Endothelial cell of umbilical vein (primary cell): ENCODE measurements around the gene NEXMIF. TPM values are rescaled to one million over a fixed set of nuclear protein-coding genes. Genes with fewer than 3 reads are reported as not detected.

Source experiments
- BruUV-seq: library from RNA; stranded (reverse); fragments of 400-500 nt; replicated peaks from 2 replicates; lab custom pipeline; 2021; lab: Mats Ljungman, UMichigan
- CTCF ChIA-PET: fragments of 300-600, 350-600 bp; sonication (Branson Sonifier 250); formaldehyde crosslinking; loops from one replicate; lab custom pipeline; 2021; ENCODE audit warnings: antibody characterized with exemption, inconsistent platforms; lab: Charles Lee
- POLR2A ChIA-PET: fragments of 300-600, 350-600 bp; sonication (Branson Sonifier 250); formaldehyde crosslinking; loops from one replicate; lab custom pipeline; 2021; ENCODE audit warnings: antibody characterized with exemption, inconsistent platforms; lab: Charles Lee
- DNase-seq: peaks from one replicate; pipeline ENCODE4 v3.0.0-alpha.2; 2011; ENCODE audit warnings: low read depth, low spot score
- FAIRE-seq: peaks from 2 replicates; lab custom pipeline; 2011; peaks lifted over from hg19 to GRCh38; lab: Jason Lieb, UNC
- H2AFZ ChIP-seq: 2 replicates; pipeline ENCODE4 v1.6.0; 2012; ENCODE audit warnings: low read depth, low read length, control low read depth, inconsistent platforms
- H3K27ac ChIP-seq: 2 replicates; pipeline ENCODE4 v1.5.1; 2011; ENCODE audit warnings: low read depth, mild to moderate bottlenecking, control low read depth, low read length, moderate library complexity; ENCODE audit not compliant: insufficient read depth
- H3K27me3 ChIP-seq, 2 experiments: 2 replicates each; pipeline versions ENCODE4 v1.6.0 to v1.6.1; 2011; ENCODE audit warnings: low read length in 2 of 2, mixed read lengths in 1 of 2; ENCODE audit not compliant: control insufficient read depth in 2 of 2, insufficient read depth in 2 of 2
- H3K36me3 ChIP-seq, 2 experiments: 2 replicates in 1 of 2; 3 replicates in 1 of 2; pipeline ENCODE4 v1.5.1; 2011; ENCODE audit warnings: low read length in 2 of 2, mild to moderate bottlenecking in 1 of 2, moderate library complexity in 1 of 2; ENCODE audit not compliant: control insufficient read depth in 2 of 2, insufficient read depth in 2 of 2; ENCODE audit errors: extremely low read depth in 1 of 2
- H3K4me1 ChIP-seq: 3 replicates; pipeline ENCODE4 v1.5.1; 2011; ENCODE audit warnings: mild to moderate bottlenecking, low read length; ENCODE audit not compliant: control insufficient read depth, insufficient read depth; ENCODE audit errors: extremely low read depth
- H3K4me2 ChIP-seq: 2 replicates; pipeline ENCODE4 v1.6.1; 2011; ENCODE audit warnings: low read length, control low read depth, mixed read lengths; ENCODE audit not compliant: insufficient read depth
- H3K4me3 ChIP-seq, 3 experiments: fragments of 200-600 bp in 1 of 3; sonication (generic), shearing (Covaris generic) in 1 of 3; replicated peaks in 1 of 3; 2 replicates each; pipeline ENCODE4 v1.5.1; 2011 to 2016; ENCODE audit warnings: control low read depth in 3 of 3, low read length in 3 of 3, mild to moderate bottlenecking in 2 of 3, inconsistent platforms in 1 of 3, low read depth in 1 of 3, moderate library complexity in 1 of 3; ENCODE audit not compliant: insufficient read depth in 1 of 3
- H3K79me2 ChIP-seq: 2 replicates; pipeline ENCODE4 v1.6.0; 2012; ENCODE audit warnings: low read length, inconsistent platforms; ENCODE audit not compliant: control insufficient read depth, insufficient read depth
- H3K9ac ChIP-seq: replicated peaks from 2 replicates; pipeline ENCODE3; 2011; ENCODE audit warnings: low read length, control low read depth; ENCODE audit not compliant: insufficient read depth; ENCODE audit errors: extremely low read depth
- H3K9me1 ChIP-seq: replicated peaks from 3 replicates; pipeline ENCODE4 v1.6.0; 2011; ENCODE audit warnings: mild to moderate bottlenecking, low read length; ENCODE audit not compliant: control insufficient read depth, insufficient read depth; ENCODE audit errors: extremely low read depth
- H3K9me3 ChIP-seq: replicated peaks from 2 replicates; pipeline ENCODE4 v1.5.1; 2012; ENCODE audit warnings: low read length, inconsistent platforms; ENCODE audit not compliant: control insufficient read depth, insufficient read depth
- H4K20me1 ChIP-seq: replicated peaks from 2 replicates; pipeline ENCODE3; 2011; ENCODE audit warnings: mild to moderate bottlenecking, low read length; ENCODE audit not compliant: control insufficient read depth, insufficient read depth; ENCODE audit errors: extremely low read depth
- CTCF ChIP-seq, 2 donors: IDR thresholded peaks; 1 replicate in 1 of 2; 2 replicates in 1 of 2; pipeline ENCODE4 v1.5.1; 2011; ENCODE audit warnings: low read length in 2 of 2, mild to moderate bottlenecking in 2 of 2, moderate library complexity in 2 of 2, control low read depth in 1 of 2, inconsistent platforms in 1 of 2, low read depth in 1 of 2; ENCODE audit not compliant: insufficient read depth in 1 of 2; ENCODE audit errors: extremely low read depth in 1 of 2
- EZH2 ChIP-seq: IDR thresholded peaks from 2 replicates; pipeline ENCODE4 v1.6.1; 2012; ENCODE audit warnings: borderline replicate concordance, low read depth, mild to moderate bottlenecking, moderate library complexity, low read length, inconsistent platforms; ENCODE audit not compliant: severe bottlenecking
- FOS ChIP-seq: IDR thresholded peaks from 2 replicates; pipeline ENCODE4 v1.6.1; 2011; ENCODE audit warnings: mild to moderate bottlenecking, low read length, moderate library complexity, borderline replicate concordance; ENCODE audit not compliant: insufficient read depth
- GATA2 ChIP-seq: IDR thresholded peaks from 2 replicates; pipeline ENCODE4 v1.7.0; 2011; ENCODE audit warnings: low read depth, mild to moderate bottlenecking, moderate library complexity, mixed read lengths, low read length; ENCODE audit not compliant: insufficient read length, insufficient read depth
- JUN ChIP-seq: IDR thresholded peaks from 2 replicates; pipeline ENCODE4 v1.6.1; 2011; ENCODE audit warnings: borderline replicate concordance, low read depth; ENCODE audit not compliant: insufficient read length, insufficient read depth
- MYC ChIP-seq: IDR thresholded peaks from one replicate; pipeline ENCODE4 v1.6.1; 2011; ENCODE audit warnings: mild to moderate bottlenecking, low read depth, low read length
- POLR2A ChIP-seq: IDR thresholded peaks from 2 replicates; pipeline ENCODE4 v1.6.1; 2012; ENCODE audit warnings: low read depth, mild to moderate bottlenecking, control low read depth, low read length
- POLR2AphosphoS5 ChIP-seq: IDR thresholded peaks from 2 replicates; pipeline ENCODE4 v1.6.1; 2012; ENCODE audit warnings: low read depth, mild to moderate bottlenecking, control low read depth, low read length, moderate library complexity; ENCODE audit not compliant: insufficient read depth
- dilution Hi-C: fragments of 300-500 bp; cut with MboI; formaldehyde crosslinking; loops from one replicate; pipeline ENCODE4 v1.15.0; 2019; ENCODE audit warnings: low sequenced_read_pairs; ENCODE audit not compliant: extremely low pct_ligation_motif_present
- intact Hi-C: fragments of 100-400 bp; cut with micrococcal nuclease; formaldehyde crosslinking; loops from one replicate; pipeline ENCODE4 v1.10.0; 2022
- polyA plus RNA-seq, 4 experiments: library from polyadenylated mRNA; depleted of rRNA in 3 of 4; stranded (reverse) in 3 of 4; unstranded in 1 of 4; fragments of >200 nt; gene quantifications; 2 replicates each; pipeline versions ENCODE4 v1.2.1 to v1.2.3, GENCODE V29; 2011 to 2012; ENCODE audit warnings: missing spikeins in 1 of 4
- total RNA-seq: library from RNA; stranded (reverse); gene quantifications from 2 replicates; pipeline ENCODE4 v1.2.3, GENCODE V29; 2021
- TF ChIP-seq, protein P1 (sequence below): IDR thresholded peaks from 2 replicates; pipeline ENCODE4 v1.6.1; 2011; ENCODE audit not compliant: insufficient read depth, insufficient read length

NEXMIF gene
- total and polyA plus RNA-seq, 2 donors (not counting 3 experiments of a cell fraction or from before 2014, with no cell fraction given): not detected

GRCh38 chrX:74853255-74853654, 72.0 kb downstream of the NEXMIF start:
- Histone ChIP-seq H3K9me1 (no peaks in the 10 kb centered on the region), H3K9ac (no peak overlapping the region), H3K27ac (no peak overlapping the region), H3K4me1 (no peaks in the 10 kb centered on the region), H3K79me2 (no peaks in the 10 kb centered on the region), H2AFZ (no peak overlapping the region), H4K20me1 (no peaks in the 10 kb centered on the region), H3K4me2 (no peak overlapping the region), H3K36me3 (no peaks in the 10 kb centered on the region), H3K9me3 (no peaks in the 10 kb centered on the region), H3K4me3 (no peak overlapping the region), H3K27me3 (no peaks in the 10 kb centered on the region)
- TF ChIP-seq EZH2 (no peak), JUN (no peak), CTCF (IDR thresholded peaks at IDR 0.05; ENCODE audit: extremely low read depth in 1 of 2, insufficient read depth in 1 of 2, low read depth in 1 of 2, low read length in 2 of 2) (no peak), POLR2A (no peak), MYC (no peak), POLR2AphosphoS5 (no peak), GATA2 (no peak), FOS (no peak)
- TF ChIP-seq, protein P1, sequence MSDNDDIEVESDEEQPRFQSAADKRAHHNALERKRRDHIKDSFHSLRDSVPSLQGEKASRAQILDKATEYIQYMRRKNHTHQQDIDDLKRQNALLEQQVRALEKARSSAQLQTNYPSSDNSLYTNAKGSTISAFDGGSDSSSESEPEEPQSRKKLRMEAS: no peak
- ChIA-PET CTCF (no interaction called here), POLR2A (no interaction called here)
- dilution Hi-C loops: no loop called here
- DNase-seq (no peak), FAIRE-seq (no peak)
- no TSS peak for BruUV-seq
- intact Hi-C loops: no loop called here
